Measurements from ENCODE around the gene ERP44. TPM values are rescaled to one million over a fixed set of nuclear protein-coding genes. Genes with fewer than 3 reads are reported as not detected.

The ERP44 gene
- total RNA-seq, 1 donor from 2014 or later: 18.3 TPM

DNA sequence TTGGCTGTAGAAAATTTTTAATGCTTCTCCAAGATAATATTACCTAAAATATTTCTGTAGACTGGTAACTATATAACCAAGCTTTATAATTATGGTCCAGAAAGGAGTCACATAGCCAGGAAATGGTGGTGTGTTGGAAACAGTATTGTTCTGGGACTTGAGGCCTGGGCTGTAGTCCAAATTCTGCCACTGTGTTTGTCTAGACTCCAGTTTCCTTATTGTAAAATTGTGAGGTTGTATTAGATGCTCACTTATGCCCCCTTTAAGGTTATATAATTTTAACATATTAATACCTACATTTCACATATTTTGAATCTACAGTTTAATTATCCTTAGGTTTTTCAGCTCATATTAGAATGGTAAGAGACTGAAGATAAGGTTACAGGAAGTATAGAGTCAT is 149.9 kb downstream of the ERP44 start:
- no peak for DNase-seq (ENCODE audit: low spot score in 2 of 2, unreplicated experiment in 2 of 2)

GRCh38 chr9:99948482-99948881 is 150.3 kb downstream of the ERP44 start:
- Mint-ChIP-seq H3K27ac (no peak overlapping the region), H3K27me3 (ENCODE audit: low read depth) (no peaks in the 10 kb centered on the region), H3K9me3 (peaks cover 7% of the 10 kb centered on the region), H3K4me1 (no peaks in the 10 kb centered on the region), H3K36me3 (peaks cover 28% of the 10 kb centered on the region), H3K4me3 (no peak overlapping the region)
- no peak for TF ChIP-seq CTCF (IDR thresholded peaks at IDR 0.05; ENCODE audit: unreplicated experiment)
- DNase-seq (ENCODE audit: low spot score in 2 of 2, unreplicated experiment in 2 of 2): no peak

More for the DNA sequence above, 149.9 kb downstream of the ERP44 start:
- Mint-ChIP-seq H3K4me3 (no peak overlapping the region), H3K27ac (no peak overlapping the region), H3K9me3 (peaks cover 3% of the 10 kb centered on the region), H3K4me1 (no peaks in the 10 kb centered on the region), H3K36me3 (peaks cover 30% of the 10 kb centered on the region), H3K27me3 (ENCODE audit: low read depth) (no peaks in the 10 kb centered on the region)
- TF ChIP-seq CTCF (IDR thresholded peaks at IDR 0.05; ENCODE audit: unreplicated experiment): no peak

DNA sequence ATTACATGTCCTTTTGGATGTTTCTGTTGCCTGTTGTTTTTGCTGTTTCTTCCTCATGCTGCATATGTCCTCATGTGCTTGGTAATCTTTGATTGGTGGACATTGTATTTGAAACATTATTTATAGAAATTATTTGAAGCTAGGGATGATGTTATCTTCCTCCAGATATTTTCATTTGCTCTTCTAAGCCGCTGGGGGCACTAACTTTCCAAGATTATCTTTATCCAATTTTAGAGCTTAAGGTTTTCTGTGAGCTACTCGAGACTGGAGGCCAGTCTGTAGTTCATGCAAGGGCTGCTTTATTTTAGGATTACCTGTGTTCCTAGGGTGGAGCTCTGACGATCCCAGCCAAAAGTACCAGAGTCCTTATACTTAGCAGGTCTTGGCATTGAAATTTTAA is 151.4 kb downstream of the ERP44 start:
- DNase-seq (ENCODE audit: low spot score in 2 of 2, unreplicated experiment in 2 of 2): no peak
- Mint-ChIP-seq H3K4me1 (no peaks in the 10 kb centered on the region), H3K9me3 (peaks cover 4% of the 10 kb centered on the region), H3K27me3 (ENCODE audit: low read depth) (no peaks in the 10 kb centered on the region), H3K4me3 (no peak overlapping the region), H3K36me3 (peaks cover 29% of the 10 kb centered on the region), H3K27ac (no peak overlapping the region)
- TF ChIP-seq CTCF (IDR thresholded peaks at IDR 0.05; ENCODE audit: unreplicated experiment): no peak

DNA sequence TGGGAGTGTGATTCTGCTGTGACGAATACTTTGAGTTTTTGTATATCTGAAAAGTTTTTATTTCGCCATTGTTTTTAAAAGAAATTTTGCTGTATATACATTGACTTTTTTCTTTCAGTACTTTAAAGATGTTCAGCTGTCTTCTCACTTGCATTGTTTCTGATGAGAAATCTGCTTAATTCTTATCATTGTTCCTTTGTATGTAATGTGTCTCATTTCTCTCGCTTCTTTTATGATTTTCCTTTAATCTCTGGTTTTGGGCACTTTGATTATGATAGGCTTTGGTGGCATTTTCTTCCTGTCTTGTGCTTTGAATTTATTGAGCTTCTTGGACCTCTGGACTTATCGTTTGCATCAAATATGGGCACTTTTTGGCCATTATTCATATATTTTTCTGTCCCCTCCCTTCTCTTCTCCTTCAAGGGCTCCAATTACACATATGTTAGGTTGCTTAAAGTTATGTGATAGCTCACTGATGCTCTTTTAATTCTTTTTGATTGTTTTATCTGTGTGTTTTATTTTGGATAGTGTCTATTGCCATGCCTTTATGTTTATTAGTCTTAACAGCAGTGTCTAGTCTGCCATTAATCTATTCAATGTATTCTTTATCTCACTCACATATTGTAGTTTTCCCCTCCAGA is 161.7 kb downstream of the ERP44 start:
- TF ChIP-seq CTCF (IDR thresholded peaks at IDR 0.05; ENCODE audit: unreplicated experiment): no peak
- Mint-ChIP-seq H3K27ac (no peak overlapping the region), H3K27me3 (ENCODE audit: low read depth) (no peaks in the 10 kb centered on the region), H3K36me3 (peaks cover 43% of the 10 kb centered on the region), H3K9me3 (peaks cover 30% of the 10 kb centered on the region), H3K4me3 (no peak overlapping the region), H3K4me1 (no peaks in the 10 kb centered on the region)
- DNase-seq (ENCODE audit: low spot score in 2 of 2, unreplicated experiment in 2 of 2): no peak

- H3K27ac Mint-ChIP-seq: no peak overlapping the region
- H3K9me3 Mint-ChIP-seq: peaks cover 16% of the 10 kb centered on the region
- DNase-seq (ENCODE audit: low spot score in 2 of 2, unreplicated experiment in 2 of 2): no peak
These were observed 167.5 kb downstream of the ERP44 start for GRCh38 chr9:99931155-99931840.

More at GRCh38 chr9:99931155-99931840, 167.5 kb downstream of the ERP44 start:
- peaks cover 40% of the 10 kb centered on the region for H3K36me3 Mint-ChIP-seq
- H3K27me3 Mint-ChIP-seq (ENCODE audit: low read depth): no peaks in the 10 kb centered on the region
- no peak overlapping the region for H3K4me3 Mint-ChIP-seq
- H3K4me1 Mint-ChIP-seq: no peaks in the 10 kb centered on the region
- TF ChIP-seq CTCF (IDR thresholded peaks at IDR 0.05; ENCODE audit: unreplicated experiment): no peak
